Amygdala (tissue), 56 donors: ENCODE data around the gene BCO2.
"Not testable (repeated sequence)": the region's sequence is repeated elsewhere in the genome, so short reads cannot be mapped to it uniquely, and the experiment has no call there.

Experiments used
- DNase-seq, 56 donors: peaks; one replicate each; lab custom pipeline; 2025; lab: John Stamatoyannopoulos, UW

BCO2 gene

GRCh38 chr11:112174789-112175598 lies at the start of gene BCO2:
BCO2 (plus strand) TSS chr11:112175512; CDS start chr11:112175602, 90 bp downstream.
- DNase-seq: peak in 52 of 56 donors; percentile 3 to 86 (median 60)

GRCh38 chr11:112127056-112127455 lies 48.3 kb upstream of the BCO2 start:
- DNase-seq: no peak

GRCh38 chr11:112128483-112129121 lies 46.7 kb upstream of the BCO2 start:
- peak in 19 of 56 donors; percentile 1 to 49 (median 9) for DNase-seq

GRCh38 chr11:112129656-112130055 lies 45.7 kb upstream of the BCO2 start:
- DNase-seq: peak in 15 of 56 donors; percentile 2 to 57 (median 13)

GRCh38 chr11:112132737-112133136 lies 42.6 kb upstream of the BCO2 start:
- DNase-seq: no peak

GRCh38 chr11:112134473-112134872 lies 40.8 kb upstream of the BCO2 start:
- DNase-seq: no peak

- no peak for DNase-seq
Observed at GRCh38 chr11:112143597-112143996, 31.7 kb upstream of the BCO2 start.

GRCh38 chr11:112150517-112150916 lies 24.8 kb upstream of the BCO2 start:
- DNase-seq: peak in 14 of 56 donors; percentile 3 to 56 (median 11)

- DNase-seq: no peak
Observed at GRCh38 chr11:112156153-112156955, 19.0 kb upstream of the BCO2 start.

GRCh38 chr11:112156956-112157766 lies 18.2 kb upstream of the BCO2 start:
- DNase-seq: no peak

- DNase-seq: no peak
Observed at GRCh38 chr11:112159098-112160065, 15.9 kb upstream of the BCO2 start.

GRCh38 chr11:112160091-112160848 lies 15.0 kb upstream of the BCO2 start:
- DNase-seq: no peak

GRCh38 chr11:112161012-112161411 lies 14.3 kb upstream of the BCO2 start:
- DNase-seq: no peak

- not testable (repeated sequence) for DNase-seq
Observed at GRCh38 chr11:112162200-112162599, 13.1 kb upstream of the BCO2 start.

GRCh38 chr11:112162761-112163546 lies 12.4 kb upstream of the BCO2 start:
- no peak for DNase-seq

- DNase-seq: peak in 13 of 56 donors; percentile 1 to 33 (median 6)
Observed at GRCh38 chr11:112163875-112164685, 11.2 kb upstream of the BCO2 start, which contains the start of gene IL18. IL18 (minus strand) TSS chr11:112164094; CDS start chr11:112155053, 9,041 bp downstream.
